ENCODE measurements around the gene GPR157. TPM values are rescaled to one million over a fixed set of nuclear protein-coding genes. Genes with fewer than 3 reads are reported as not detected.
"Not testable (repeated sequence)": the region's sequence is repeated elsewhere in the genome, so short reads cannot be mapped to it uniquely, and the experiment has no call there.

The GPR157 gene
- total RNA-seq, 1 donor from 2014 or later: 44.0 TPM

GRCh38 chr1:9126511-9126910 lies 2.4 kb downstream of the GPR157 start:
- DNase-seq (ENCODE audit: low read depth): peak; percentile 55
- no peak for FAIRE-seq
- Histone ChIP-seq H3K27me3 (ENCODE audit: control insufficient read depth, insufficient read depth, low read length) (no peaks in the 10 kb centered on the region), H3K36me3 (ENCODE audit: control insufficient read depth, insufficient read depth, low read length) (no peaks in the 10 kb centered on the region), H3K4me3 (ENCODE audit: low read depth, low read length) (no peak overlapping the region)
- TF ChIP-seq CTCF (IDR thresholded peaks at IDR 0.05; ENCODE audit: insufficient read depth, low read length, severe bottlenecking): no peak

DNA sequence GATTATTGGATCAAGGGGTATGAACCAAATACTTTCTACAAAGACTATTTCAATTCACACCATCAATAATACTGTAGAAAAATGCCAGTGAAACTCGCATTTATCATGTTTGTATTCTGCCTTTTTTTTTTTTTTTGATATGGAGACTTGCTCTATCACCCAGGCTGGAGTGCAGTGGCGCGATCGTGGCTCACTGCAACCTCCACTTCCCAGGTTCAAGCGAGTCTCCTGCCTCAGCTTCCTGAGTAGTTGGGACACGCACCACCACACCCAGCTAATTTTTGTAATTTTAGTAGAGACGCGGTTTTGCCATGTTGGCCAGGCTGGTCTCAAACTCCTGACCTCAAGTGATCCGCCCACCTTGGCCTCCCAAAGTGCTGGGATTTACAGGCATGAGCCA lies 3.1 kb downstream of the GPR157 start:
- FAIRE-seq; DNase-seq (ENCODE audit: low read depth); H3K27me3 ChIP-seq (ENCODE audit: control insufficient read depth, insufficient read depth, low read length); H3K36me3 ChIP-seq (ENCODE audit: control insufficient read depth, insufficient read depth, low read length); H3K4me3 ChIP-seq (ENCODE audit: low read depth, low read length): not testable (repeated sequence)

GRCh38 chr1:9125325-9125724 lies 3.6 kb downstream of the GPR157 start:
- Histone ChIP-seq H3K27me3 (ENCODE audit: control insufficient read depth, insufficient read depth, low read length) (no peaks in the 10 kb centered on the region), H3K4me3 (ENCODE audit: low read depth, low read length) (no peak overlapping the region), H3K36me3 (ENCODE audit: control insufficient read depth, insufficient read depth, low read length) (peaks cover 4% of the 10 kb centered on the region)
- DNase-seq (ENCODE audit: low read depth): no peak
- TF ChIP-seq CTCF (IDR thresholded peaks at IDR 0.05; ENCODE audit: insufficient read depth, low read length, severe bottlenecking): no peak
- FAIRE-seq: no peak

DNA sequence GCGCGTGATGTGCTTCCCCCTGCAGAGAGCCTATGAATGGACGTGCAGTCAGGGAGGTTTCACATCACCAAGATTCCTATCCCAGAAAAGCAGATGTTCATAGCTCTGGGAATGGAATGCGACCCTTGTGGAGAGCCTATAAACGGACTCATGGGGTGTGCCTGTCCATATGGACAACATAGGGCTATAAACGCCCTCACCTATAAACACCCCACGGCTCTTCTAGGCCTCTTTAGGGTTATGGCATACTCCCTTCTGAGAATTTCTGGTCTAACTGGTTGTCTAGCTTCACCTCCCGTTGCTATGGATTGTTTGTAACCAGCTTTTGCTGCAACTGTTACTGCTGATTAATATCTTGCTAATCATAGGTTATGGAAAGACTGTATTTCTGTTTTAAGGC lies 4.5 kb downstream of the GPR157 start:
- not testable (repeated sequence) for H3K36me3 ChIP-seq (ENCODE audit: control insufficient read depth, insufficient read depth, low read length); FAIRE-seq; H3K4me3 ChIP-seq (ENCODE audit: low read depth, low read length); H3K27me3 ChIP-seq (ENCODE audit: control insufficient read depth, insufficient read depth, low read length); DNase-seq (ENCODE audit: low read depth)

DNA sequence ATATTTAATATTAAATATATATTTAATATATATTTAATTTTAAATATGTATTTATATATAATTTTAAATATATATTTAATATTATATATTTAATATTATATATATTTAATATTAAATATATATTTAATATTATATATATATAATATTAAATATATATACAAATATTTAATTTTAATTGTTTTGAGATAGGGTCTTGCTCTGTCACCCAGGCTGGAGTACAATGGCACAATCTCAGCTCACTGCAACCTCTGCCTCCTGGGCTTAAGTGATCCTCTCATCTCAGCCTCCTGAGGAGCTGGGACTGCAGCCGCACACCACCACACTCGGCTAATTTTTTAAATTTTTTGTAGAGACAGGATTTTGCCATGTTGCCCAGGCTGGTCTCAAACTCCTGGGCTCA lies 5.2 kb downstream of the GPR157 start:
- DNase-seq (ENCODE audit: low read depth); FAIRE-seq; H3K4me3 ChIP-seq (ENCODE audit: low read depth, low read length); H3K36me3 ChIP-seq (ENCODE audit: control insufficient read depth, insufficient read depth, low read length); H3K27me3 ChIP-seq (ENCODE audit: control insufficient read depth, insufficient read depth, low read length): not testable (repeated sequence)

DNA sequence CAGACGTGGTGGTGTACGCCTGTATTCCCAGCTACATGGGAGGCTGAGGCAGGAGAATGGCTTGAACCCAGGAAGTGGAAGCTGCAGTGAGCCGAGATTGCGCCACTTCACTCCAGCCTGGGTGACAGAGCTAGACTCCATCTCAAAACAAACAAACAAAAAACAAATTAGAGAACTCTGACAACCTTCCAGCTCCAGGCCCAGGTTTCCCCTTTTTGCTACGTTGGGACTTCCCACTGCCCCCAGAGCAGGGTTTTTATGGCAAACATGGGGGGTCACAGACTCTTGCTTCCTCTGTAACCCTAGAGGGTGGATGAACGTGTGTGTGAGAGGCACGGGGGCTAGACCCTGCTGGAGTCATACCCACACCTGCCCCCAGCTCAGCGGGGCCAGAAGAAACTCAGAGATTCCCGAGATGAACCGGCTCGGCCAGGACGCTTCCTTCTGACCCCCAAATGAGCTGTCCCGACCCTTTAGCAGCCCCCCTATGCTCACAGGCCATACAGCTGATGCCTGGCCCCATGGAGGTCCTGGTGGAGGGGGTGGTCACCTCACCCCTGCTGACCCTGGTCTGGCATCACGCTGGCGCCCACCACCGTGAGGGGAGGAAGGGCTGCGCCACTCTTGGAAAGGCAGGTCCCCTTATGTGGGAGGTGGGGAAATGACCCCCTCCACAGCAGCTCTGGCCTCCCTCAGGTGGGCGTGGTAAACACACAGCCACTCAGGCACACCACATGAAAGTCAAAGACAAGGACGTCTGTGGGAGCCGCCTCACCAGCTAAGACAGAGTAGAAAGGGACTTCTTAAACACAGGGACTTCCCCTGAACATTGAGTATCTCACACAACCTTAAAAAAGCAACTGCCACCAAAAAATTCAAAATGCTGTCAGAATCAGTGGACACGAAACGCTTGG lies 7.1 kb downstream of the GPR157 start:
- Histone ChIP-seq H3K4me3 (ENCODE audit: low read depth, low read length) (no peak overlapping the region), H3K36me3 (ENCODE audit: control insufficient read depth, insufficient read depth, low read length) (peaks cover 7% of the 10 kb centered on the region), H3K27me3 (ENCODE audit: control insufficient read depth, insufficient read depth, low read length) (no peaks in the 10 kb centered on the region)
- FAIRE-seq (no peak), DNase-seq (ENCODE audit: low read depth) (no peak)
- TF ChIP-seq CTCF (IDR thresholded peaks at IDR 0.05; ENCODE audit: insufficient read depth, low read length, severe bottlenecking): no peak

GRCh38 chr1:9120312-9120958 lies 8.5 kb downstream of the GPR157 start:
- Histone ChIP-seq H3K36me3 (ENCODE audit: control insufficient read depth, insufficient read depth, low read length) (peaks cover 7% of the 10 kb centered on the region), H3K27me3 (ENCODE audit: control insufficient read depth, insufficient read depth, low read length) (no peaks in the 10 kb centered on the region), H3K4me3 (ENCODE audit: low read depth, low read length) (no peak overlapping the region)
- TF ChIP-seq CTCF (IDR thresholded peaks at IDR 0.05; ENCODE audit: insufficient read depth, low read length, severe bottlenecking): no peak
- FAIRE-seq: no peak
- DNase-seq (ENCODE audit: low read depth): no peak
